ENCODE data around the gene TMEM17. TPM values are rescaled to one million over a fixed set of nuclear protein-coding genes. Genes with fewer than 3 reads are reported as not detected.
A peak's percentile ranks its signal among the peaks of the same experiment; 100 is the strongest.

TMEM17 gene
- total and polyA plus RNA-seq, 2 of the 13 experiments (the other 11 are each of a cell fraction or from before 2014, with no cell fraction given) = 0.22 to 0.50 TPM

GRCh38 chr2:62540408-62541168 lies 34.6 kb upstream of the TMEM17 start (continued):
- TF ChIP-seq TAF15 (IDR thresholded peaks at IDR 0.05; ENCODE audit: low read depth, low read length, poor library complexity, severe bottlenecking) (no peak), ZNF143 (CRISPR knock-in tag; IDR thresholded peaks at IDR 0.05) (no peak), IKZF1 (IDR thresholded peaks at IDR 0.05) (no peak), JUND (CRISPR knock-in tag; IDR thresholded peaks at IDR 0.05) (no peak), POLR2G (IDR thresholded peaks at IDR 0.05; ENCODE audit: low read depth, low read length) (peak; percentile 73), IKZF4 (CRISPR knock-in tag; IDR thresholded peaks at IDR 0.05; ENCODE audit: borderline replicate concordance, low read depth, not compliant biosample characterization) (no peak), KDM5B (CRISPR knock-in tag; IDR thresholded peaks at IDR 0.05; ENCODE audit: borderline replicate concordance) (no peak), TFDP1 (CRISPR knock-in tag; IDR thresholded peaks at IDR 0.05; ENCODE audit: borderline replicate concordance) (no peak), ZNF205 (CRISPR knock-in tag; IDR thresholded peaks at IDR 0.05) (no peak; the same call in 1 of the 2 replicates), STAT6 (CRISPR knock-in tag; IDR thresholded peaks at IDR 0.05; ENCODE audit: borderline replicate concordance) (peak; percentile 76; the same call in 1 of the 2 replicates), AFF4 (CRISPR knock-in tag; IDR thresholded peaks at IDR 0.05) (no peak; the same call in 1 of the 2 replicates), ZSCAN21 (CRISPR knock-in tag; IDR thresholded peaks at IDR 0.05; ENCODE audit: borderline replicate concordance) (no peak), ZNF33A (CRISPR knock-in tag; IDR thresholded peaks at IDR 0.05; ENCODE audit: borderline replicate concordance) (no peak), KLF16 (CRISPR knock-in tag; IDR thresholded peaks at IDR 0.05) (peak in 1 of 2 experiments; percentile 62; a peak in 1 of 4 replicates), ZC3H4 (CRISPR knock-in tag; IDR thresholded peaks at IDR 0.05; ENCODE audit: borderline replicate concordance) (no peak), BCLAF1 (IDR thresholded peaks at IDR 0.05) (no peak), ZNF207 (IDR thresholded peaks at IDR 0.05; ENCODE audit: borderline replicate concordance) (no peak), SUZ12 (IDR thresholded peaks at IDR 0.05; ENCODE audit: low read depth, low read length) (no peak), NFIC (IDR thresholded peaks at IDR 0.05; ENCODE audit: low read length) (peak; percentile 77)
